Measurements from ENCODE around the gene TTPAL.

Gene TTPAL

GRCh38 chr20:44442298-44443070 is 33.2 kb upstream of the TTPAL start:
- peak in 1 of 2 donors; percentile 4 for DNase-seq

- DNase-seq = no peak
Observed at GRCh38 chr20:44445742-44446710, 29.6 kb upstream of the TTPAL start.

- DNase-seq = no peak
Observed at GRCh38 chr20:44447827-44448419, 27.8 kb upstream of the TTPAL start.

- DNase-seq = peak; percentile 26 to 38
Observed at GRCh38 chr20:44448753-44449546, 26.7 kb upstream of the TTPAL start.

- no peak for DNase-seq
Observed at GRCh38 chr20:44449864-44450263, 25.8 kb upstream of the TTPAL start.

GRCh38 chr20:44450281-44450889 is 25.3 kb upstream of the TTPAL start:
- no peak for DNase-seq

- DNase-seq = no peak
Observed at GRCh38 chr20:44450903-44451450, 24.7 kb upstream of the TTPAL start.

- DNase-seq = no peak
Observed at GRCh38 chr20:44454306-44454963, 21.2 kb upstream of the TTPAL start.

- DNase-seq = peak; percentile 26 to 38
Observed at GRCh38 chr20:44455126-44455525, 20.5 kb upstream of the TTPAL start.

- no peak for DNase-seq
Observed at GRCh38 chr20:44456611-44457010, 19.1 kb upstream of the TTPAL start.

- no peak for DNase-seq
Observed at GRCh38 chr20:44457016-44457415, 18.7 kb upstream of the TTPAL start.

- no peak for DNase-seq
Observed at GRCh38 chr20:44459271-44459670, 16.4 kb upstream of the TTPAL start.

GRCh38 chr20:44460795-44461141 is 14.9 kb upstream of the TTPAL start:
- DNase-seq = peak; percentile 40 to 47

GRCh38 chr20:44461142-44461802 is 14.4 kb upstream of the TTPAL start:
- DNase-seq = no peak

GRCh38 chr20:44461803-44462174 is 13.9 kb upstream of the TTPAL start:
- DNase-seq = no peak

- DNase-seq = no peak
Observed at GRCh38 chr20:44463466-44463865, 12.2 kb upstream of the TTPAL start.

- no peak for DNase-seq
Observed at GRCh38 chr20:44464514-44464913, 11.2 kb upstream of the TTPAL start.

- DNase-seq = no peak
Observed at GRCh38 chr20:44465001-44465560, 10.6 kb upstream of the TTPAL start.

- DNase-seq = no peak
Observed at GRCh38 chr20:44467289-44467883, 8.3 kb upstream of the TTPAL start.

Measured in inflammatory macrophage (primary cell).